GM19438 (cell line): ENCODE results near the gene ASTN1.

ENCODE experiments used
- ATAC-seq: cut with Tn5 transposase; IDR thresholded peaks from one replicate; pipeline ENCODE4 v1.9.1; 2021; ENCODE audit warnings: low read depth; ENCODE audit not compliant: unreplicated experiment

Gene ASTN1

GRCh38 chr1:177164380-177165068 lies at the start of gene ASTN1:
Gene ASTN1 (minus strand): TSS chr1:177164712. CDS start chr1:177164676, 36 bp downstream.
- no peak for ATAC-seq

- ATAC-seq, result no peak
Measured at GRCh38 chr1:177211231-177211630, 46.7 kb upstream of the ASTN1 start.

- no peak for ATAC-seq
Measured at GRCh38 chr1:177210071-177210470, 45.6 kb upstream of the ASTN1 start.

- ATAC-seq, result no peak
Measured at GRCh38 chr1:177209357-177209756, 44.8 kb upstream of the ASTN1 start.

GRCh38 chr1:177208920-177209319 lies 44.4 kb upstream of the ASTN1 start:
- ATAC-seq, result no peak

GRCh38 chr1:177206831-177207355 lies 42.4 kb upstream of the ASTN1 start:
- no peak for ATAC-seq

- ATAC-seq, result no peak
Measured at GRCh38 chr1:177200290-177200689, 35.8 kb upstream of the ASTN1 start.

- ATAC-seq, result no peak
Measured at GRCh38 chr1:177198243-177198642, 33.7 kb upstream of the ASTN1 start.

GRCh38 chr1:177190308-177190970 lies 25.9 kb upstream of the ASTN1 start:
- ATAC-seq, result no peak

- ATAC-seq, result no peak
Measured at GRCh38 chr1:177186639-177187038, 22.1 kb upstream of the ASTN1 start.

- ATAC-seq, result no peak
Measured at GRCh38 chr1:177185209-177185608, 20.7 kb upstream of the ASTN1 start.

GRCh38 chr1:177183836-177184235 lies 19.3 kb upstream of the ASTN1 start:
- no peak for ATAC-seq

GRCh38 chr1:177181631-177182291 lies 17.2 kb upstream of the ASTN1 start:
- ATAC-seq, result peak; percentile 95

GRCh38 chr1:177181280-177181630 lies 16.7 kb upstream of the ASTN1 start:
- ATAC-seq, result peak; percentile 8

GRCh38 chr1:177174921-177175634 lies 10.6 kb upstream of the ASTN1 start:
- no peak for ATAC-seq

GRCh38 chr1:177173976-177174375 lies 9.5 kb upstream of the ASTN1 start:
- ATAC-seq, result no peak

GRCh38 chr1:177172866-177173265 lies 8.4 kb upstream of the ASTN1 start:
- no peak for ATAC-seq

- no peak for ATAC-seq
Measured at GRCh38 chr1:177172272-177172671, 7.8 kb upstream of the ASTN1 start.

- no peak for ATAC-seq
Measured at GRCh38 chr1:177171536-177172123, 7.1 kb upstream of the ASTN1 start.

- ATAC-seq, result no peak
Measured at GRCh38 chr1:177170756-177171535, 6.4 kb upstream of the ASTN1 start, which contains the start of gene BRINP2. Gene BRINP2 (plus strand): TSS chr1:177170958. CDS start chr1:177229877, 58,919 bp downstream.
